Gastrocnemius medialis (tissue), 4 donors: ENCODE measurements around the gene DENND1A. TPM values are rescaled to one million over a fixed set of nuclear protein-coding genes. Genes with fewer than 3 reads are reported as not detected.

Source experiments
- ATAC-seq, 2 donors: fragments of 150-250 bp; one replicate each; pipeline ENCODE4 v1.9.1; 2016
- DNase-seq, 2 donors: peaks; one replicate each; pipeline ENCODE4 v3.0.0-alpha.2; 2019
- H3K27ac ChIP-seq, 4 donors: fragments of 200-600 bp; sonication (generic); 1 replicate in 1 of 4; 2 replicates in 3 of 4; pipeline ENCODE4 v1.5.1; 2016 to 2018; ENCODE audit warnings: mild to moderate bottlenecking in 2 of 4, moderate library complexity in 1 of 4
- H3K27me3 ChIP-seq, 3 donors: fragments of 200-600 bp; sonication (generic) in 2 of 3; 1 replicate in 1 of 3; 2 replicates in 2 of 3; pipeline versions ENCODE4 v1.5.1 to v1.6.0; 2016 to 2019; ENCODE audit warnings: mild to moderate bottlenecking in 1 of 3, moderate library complexity in 1 of 3
- H3K36me3 ChIP-seq, 2 donors: fragments of 200-600 bp; sonication (generic) in 1 of 2; one replicate each; pipeline ENCODE4 v1.5.1; 2017 to 2018
- H3K4me1 ChIP-seq, 2 donors: fragments of 200-600 bp; sonication (generic) in 1 of 2; one replicate each; pipeline ENCODE4 v1.5.1; 2016 to 2017; ENCODE audit warnings: mild to moderate bottlenecking in 2 of 2
- H3K4me3 ChIP-seq, 4 donors: fragments of 200-600 bp; sonication (generic) in 3 of 4; 1 replicate in 1 of 4; 2 replicates in 3 of 4; pipeline ENCODE4 v1.5.1; 2016 to 2019; ENCODE audit warnings: mild to moderate bottlenecking in 2 of 4
- H3K9me3 ChIP-seq, 3 donors: fragments of 200-600 bp; sonication (generic) in 2 of 3; 1 replicate in 1 of 3; 2 replicates in 2 of 3; pipeline ENCODE4 v1.5.1; 2016 to 2019
- CTCF ChIP-seq, 5 experiments: fragments of 450-650 bp in 3 of 5; fragments of 200-600 bp in 2 of 5; sonication (generic) in 2 of 5; IDR thresholded peaks in 4 of 5; conservative IDR thresholded peaks in 1 of 5; 1 replicate in 4 of 5; 2 replicates in 1 of 5; pipeline ENCODE4 v1.5.1; 2016 to 2019; ENCODE audit warnings: antibody characterized with exemption in 5 of 5, mild to moderate bottlenecking in 3 of 5, moderate library complexity in 3 of 5
- POLR2A ChIP-seq, 2 donors: fragments of 450-650 bp; IDR thresholded peaks; one replicate each; pipeline ENCODE4 v1.6.1; 2017; ENCODE audit warnings: antibody characterized with exemption in 2 of 2, mild to moderate bottlenecking in 2 of 2, moderate library complexity in 2 of 2
- in situ Hi-C, 4 donors: fragments of 200-750 bp; cut with MboI; loops; one replicate each; pipeline versions ENCODE4 v1.15.0 to v1.8.0; 2017; ENCODE audit warnings: low sequenced_read_pairs in 4 of 4
- intact Hi-C: fragments of 100-400 bp; cut with DNase I; formaldehyde crosslinking; loops from one replicate; pipeline ENCODE4 v1.15.1; 2023; ENCODE audit warnings: low total_unique reads
- total RNA-seq, 4 donors: library from RNA; depleted of rRNA; stranded (reverse); fragments of >200 nt; gene quantifications; one replicate each; pipeline versions ENCODE4 v1.1.0 to v1.2.3, GENCODE V29; 2016

Gene DENND1A
- total RNA-seq, 4 donors from 2014 or later: 14.1 to 24.6 (median 16.4) TPM

GRCh38 chr9:123357743-123358059, 572.2 kb downstream of the DENND1A start:
- Histone ChIP-seq H3K9me3 (no peaks in the 10 kb centered on the region), H3K4me1 (peaks cover 0 to 5% of the 10 kb centered on the region in 2 donors), H3K27ac (no peak overlapping the region), H3K4me3 (no peak overlapping the region), H3K27me3 (peaks cover 0 to 2% (median 0%) of the 10 kb centered on the region in 3 donors), H3K36me3 (no peaks in the 10 kb centered on the region)
- intact Hi-C loops: loop anchor here (10.0 kb wide), 1 partner anchor 243 kb away; no protein-coding TSS in a partner anchor
- no peak for ATAC-seq
- in situ Hi-C loops: loop anchor here in 2 of 4 donors (10.0 to 25.0 kb wide), 2 partner anchors 273 to 895 kb away; no protein-coding TSS in a partner anchor
- TF ChIP-seq CTCF (IDR thresholded peaks at IDR 0.05 in 4 of 5, conservative IDR thresholded peaks at IDR 0.05 in 1 of 5) (no peak), POLR2A (IDR thresholded peaks at IDR 0.05) (no peak)
- no peak for DNase-seq

DNA sequence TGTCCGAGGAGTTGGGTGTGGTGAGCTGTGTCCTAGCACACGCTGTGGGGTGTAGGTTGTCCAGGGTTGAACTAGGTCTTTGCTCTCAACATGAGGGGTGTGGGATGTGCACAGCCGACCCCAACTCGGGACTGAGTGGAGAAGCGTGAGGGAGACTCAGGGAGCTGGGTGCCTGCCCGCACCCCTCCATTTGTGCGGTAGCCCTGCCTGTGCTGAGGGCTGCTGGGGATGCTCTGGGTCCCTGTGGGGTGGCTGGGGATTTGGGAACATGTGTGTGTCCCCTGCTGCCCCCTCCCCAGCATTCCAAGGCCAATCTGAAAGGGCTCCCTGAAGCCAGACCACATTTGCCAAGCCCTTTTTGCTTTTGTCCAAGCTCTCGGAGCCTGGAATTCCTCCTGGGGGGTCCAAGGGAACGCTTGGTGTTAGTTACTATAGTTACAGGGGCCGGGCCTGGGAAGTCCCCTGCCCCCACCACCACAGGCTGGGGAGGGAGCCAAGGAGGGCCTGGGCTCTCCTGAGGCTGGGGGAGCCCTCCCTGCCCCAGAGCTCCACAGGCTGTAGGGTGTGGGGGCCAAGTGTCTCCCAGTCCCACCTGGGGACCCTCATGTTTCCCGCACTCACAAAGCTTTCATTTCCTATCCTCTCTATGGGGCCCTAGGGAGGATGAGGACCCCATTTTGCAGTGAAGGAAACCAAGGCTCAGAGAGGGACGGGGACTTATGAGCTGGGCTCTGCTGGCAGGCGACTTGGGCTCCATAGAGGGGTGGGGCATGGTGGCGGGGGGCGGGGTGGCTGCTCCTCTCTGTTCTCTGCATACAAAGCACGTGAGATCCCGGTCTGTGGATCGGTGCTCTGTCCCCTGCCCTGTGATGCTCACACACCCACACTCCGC, 572.8 kb downstream of the DENND1A start:
- no peak for DNase-seq
- no peak overlapping the region for H3K4me3 ChIP-seq
- ATAC-seq: no peak
- in situ Hi-C loops: loop anchor here in 2 of 4 donors (10.0 to 25.0 kb wide), 2 partner anchors 272 to 895 kb away; no protein-coding TSS in a partner anchor
- peaks cover 0 to 5% of the 10 kb centered on the region in 2 donors for H3K4me1 ChIP-seq
- no peaks in the 10 kb centered on the region for H3K9me3 ChIP-seq
- no peaks in the 10 kb centered on the region for H3K36me3 ChIP-seq
- TF ChIP-seq POLR2A (IDR thresholded peaks at IDR 0.05): no peak
- TF ChIP-seq CTCF (IDR thresholded peaks at IDR 0.05 in 4 of 5, conservative IDR thresholded peaks at IDR 0.05 in 1 of 5): no peak
- peaks cover 0 to 5% (median 0%) of the 10 kb centered on the region in 3 donors for H3K27me3 ChIP-seq
- H3K27ac ChIP-seq: no peak overlapping the region
- intact Hi-C loops: loop anchor here (10.0 kb wide), 1 partner anchor 242 kb away; no protein-coding TSS in a partner anchor

DNA sequence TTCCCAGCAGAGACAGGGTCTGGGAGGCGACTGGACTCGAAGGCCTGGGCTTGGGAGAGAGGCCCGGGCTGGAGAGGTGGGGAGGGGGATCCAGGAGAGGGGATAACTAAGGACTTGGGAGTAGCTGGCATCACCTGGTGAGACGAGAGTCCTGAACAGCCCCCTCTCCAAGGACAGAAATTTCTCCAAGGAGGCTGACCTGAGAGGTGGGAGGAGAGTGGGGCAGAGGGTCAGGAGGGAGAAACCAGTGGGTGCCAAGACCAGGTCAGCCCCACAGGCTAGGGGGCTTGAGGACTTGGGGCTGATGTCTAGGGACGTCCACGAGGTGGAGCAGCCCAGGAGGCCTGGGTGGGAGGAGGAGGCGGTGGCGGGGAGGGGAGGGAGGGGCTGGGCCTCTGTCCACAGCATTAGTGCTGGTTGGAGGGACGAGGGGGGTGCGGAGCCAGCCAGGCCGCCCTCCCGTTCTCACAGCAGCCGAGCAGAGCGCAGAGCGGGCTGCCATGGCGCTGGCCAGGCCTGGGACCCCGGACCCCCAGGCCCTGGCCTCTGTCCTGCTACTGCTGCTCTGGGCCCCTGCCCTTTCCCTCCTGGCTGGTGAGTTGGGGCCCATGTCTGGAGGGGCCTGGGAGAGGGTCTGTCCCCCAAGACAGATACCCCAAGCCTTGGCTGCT, 574.0 kb downstream of the DENND1A start, which contains the start of gene CRB2:
Gene CRB2 (plus strand): TSS at position 437 of the 671 bp plus-strand sequence. CDS start 64 bp downstream, at position 501.
- no peak for TF ChIP-seq CTCF (IDR thresholded peaks at IDR 0.05 in 4 of 5, conservative IDR thresholded peaks at IDR 0.05 in 1 of 5)
- no peak for TF ChIP-seq POLR2A (IDR thresholded peaks at IDR 0.05)
- H3K9me3 ChIP-seq: no peaks in the 10 kb centered on the region
- no peak within 1 kb of the TSS for H3K27ac ChIP-seq
- no peaks in the 10 kb centered on the region for H3K36me3 ChIP-seq
- intact Hi-C loops: loop anchor here (10.0 kb wide), 1 partner anchor 241 kb away; no protein-coding TSS in a partner anchor
- no peak within 1 kb of the TSS for H3K4me3 ChIP-seq
- H3K4me1 ChIP-seq: peaks cover 0 to 5% of the 10 kb centered on the region in 2 donors
- DNase-seq (no peak), ATAC-seq (no peak)
- peaks cover 0 to 5% (median 0%) of the 10 kb centered on the region in 3 donors for H3K27me3 ChIP-seq
- in situ Hi-C loops: loop anchor here in 2 of 4 donors (10.0 to 25.0 kb wide), 2 partner anchors 271 to 894 kb away; no protein-coding TSS in a partner anchor

- ATAC-seq (no peak), DNase-seq (no peak)
- in situ Hi-C loops: loop anchor here in 2 of 4 donors (10.0 to 25.0 kb wide), 2 partner anchors 270 to 893 kb away; no protein-coding TSS in a partner anchor
- intact Hi-C loops: loop anchor here (5.0 to 10.0 kb wide), 2 partner anchors 88 to 240 kb away; partner anchors contain the start of gene STRBP
- TF ChIP-seq POLR2A (IDR thresholded peaks at IDR 0.05): no peak
- no peak for TF ChIP-seq CTCF (IDR thresholded peaks at IDR 0.05 in 4 of 5, conservative IDR thresholded peaks at IDR 0.05 in 1 of 5)
- H3K4me1 ChIP-seq: peaks cover 0 to 5% of the 10 kb centered on the region in 2 donors
- H3K27me3 ChIP-seq: peaks cover 0 to 5% (median 0%) of the 10 kb centered on the region in 3 donors
- H3K9me3 ChIP-seq: no peaks in the 10 kb centered on the region
- H3K4me3 ChIP-seq: no peak overlapping the region
- H3K27ac ChIP-seq: no peak overlapping the region
- no peaks in the 10 kb centered on the region for H3K36me3 ChIP-seq
These were observed 575.0 kb downstream of the DENND1A start for GRCh38 chr9:123354806-123355508.
